Measurements from ENCODE around the gene ATIC. TPM values are rescaled to one million over a fixed set of nuclear protein-coding genes. Genes with fewer than 3 reads are reported as not detected.

Gene ATIC
- total RNA-seq, 2 experiments from 2014 or later, result 60.8 to 224 TPM

GRCh38 chr2:215371915-215372897 lies 60.3 kb downstream of the ATIC start:
- intact Hi-C loops (cut with micrococcal nuclease; ENCODE audit: unreplicated experiment), result no loop called here
- Histone ChIP-seq H3K4me2 (ENCODE audit: low read length) (no peak overlapping the region), H3K4me1 (ENCODE audit: insufficient read depth, low read length, poor library complexity, severe bottlenecking) (no peaks in the 10 kb centered on the region), H4K20me1 (ENCODE audit: insufficient read depth, low read length) (no peaks in the 10 kb centered on the region; the same call in 1 of the 2 replicates), H3K27ac (ENCODE audit: low read depth, low read length, poor library complexity, severe bottlenecking) (no peak overlapping the region), H3K79me2 (ENCODE audit: insufficient read depth, low read depth, low read length) (no peaks in the 10 kb centered on the region), H3K4me3 (ENCODE audit: low read depth, low read length, poor library complexity, severe bottlenecking) (no peak overlapping the region), H3K9me2 (ENCODE audit: insufficient read depth, low read length) (no peaks in the 10 kb centered on the region), H2AFZ (ENCODE audit: low read length) (no peak overlapping the region), H3K36me3 (ENCODE audit: insufficient read depth, low read length) (peaks cover 11% of the 10 kb centered on the region), H3K9me3 (ENCODE audit: low read length) (no peaks in the 10 kb centered on the region)
- ChIA-PET POLR2A (interaction anchor here (0.7 to 0.9 kb wide), 2 partner anchors 17 to 29 kb away, joined by 3 to 4 read pairs; no protein-coding TSS in a partner anchor), CTCF (ENCODE audit: unreplicated experiment) (no interaction called here)
- no TSS peak for BruUV-seq (replicated peaks)
- no peak for DNase-seq (ENCODE audit: low spot score)
- TF ChIP-seq EZH2phosphoT487 (IDR thresholded peaks at IDR 0.05; ENCODE audit: borderline replicate concordance, low read depth, low read length) (no peak), CTCF (conservative IDR thresholded peaks at IDR 0.05; ENCODE audit: low read length) (no peak)

- no TSS peak for BruUV-seq (replicated peaks)
- Histone ChIP-seq H3K27ac (ENCODE audit: low read depth, low read length, poor library complexity, severe bottlenecking) (no peak overlapping the region), H3K4me2 (ENCODE audit: low read length) (no peak overlapping the region), H3K9me3 (ENCODE audit: low read length) (no peaks in the 10 kb centered on the region), H3K79me2 (ENCODE audit: insufficient read depth, low read depth, low read length) (no peaks in the 10 kb centered on the region), H2AFZ (ENCODE audit: low read length) (no peak overlapping the region), H4K20me1 (ENCODE audit: insufficient read depth, low read length) (no peaks in the 10 kb centered on the region; the same call in 1 of the 2 replicates), H3K4me1 (ENCODE audit: insufficient read depth, low read length, poor library complexity, severe bottlenecking) (no peaks in the 10 kb centered on the region), H3K9me2 (ENCODE audit: insufficient read depth, low read length) (no peaks in the 10 kb centered on the region), H3K4me3 (ENCODE audit: low read depth, low read length, poor library complexity, severe bottlenecking) (no peak overlapping the region), H3K36me3 (ENCODE audit: insufficient read depth, low read length) (peaks cover 2% of the 10 kb centered on the region; the same call in 1 of the 2 replicates)
- intact Hi-C loops (cut with micrococcal nuclease; ENCODE audit: unreplicated experiment), result no loop called here
- ChIA-PET CTCF (ENCODE audit: unreplicated experiment) (no interaction called here), POLR2A (interaction anchor here (0.7 to 0.9 kb wide), 2 partner anchors 18 to 30 kb away, joined by 3 to 4 read pairs; no protein-coding TSS in a partner anchor)
- TF ChIP-seq EZH2phosphoT487 (IDR thresholded peaks at IDR 0.05; ENCODE audit: borderline replicate concordance, low read depth, low read length) (no peak), CTCF (conservative IDR thresholded peaks at IDR 0.05; ENCODE audit: low read length) (no peak)
- no peak for DNase-seq (ENCODE audit: low spot score)
These were observed 61.2 kb downstream of the ATIC start for GRCh38 chr2:215372968-215373649.
